NT2/D1 (cell line): ENCODE measurements around the gene MAL.

Source experiments
- SUZ12 ChIP-seq: IDR thresholded peaks from 2 replicates; pipeline ENCODE4 v1.6.1; 2011; ENCODE audit not compliant: insufficient read length, insufficient read depth; ENCODE audit errors: extremely low read depth
- YY1 ChIP-seq: IDR thresholded peaks from 2 replicates; pipeline ENCODE4 v1.6.1; 2011; ENCODE audit not compliant: insufficient read length, insufficient read depth
- ZNF274 ChIP-seq: IDR thresholded peaks from 2 replicates; pipeline ENCODE4 v1.6.1; 2011; ENCODE audit warnings: mild to moderate bottlenecking, low read depth, low read length

GRCh38 chr2:95031076-95031725, 5.7 kb downstream of the MAL start:
- no peak for TF ChIP-seq ZNF274
- no peak for TF ChIP-seq SUZ12
- no peak for TF ChIP-seq YY1
